ENCODE results near the gene ASPSCR1. TPM values are rescaled to one million over a fixed set of nuclear protein-coding genes. Genes with fewer than 3 reads are reported as not detected.

ASPSCR1 gene
- total RNA-seq, 1 donor from 2014 or later = 30.4 TPM

GRCh38 chr17:82017612-82018151 lies 40.3 kb downstream of the ASPSCR1 start:
- H3K27ac Mint-ChIP-seq (ENCODE audit: unreplicated experiment) = no peak overlapping the region
- H3K9me3 Mint-ChIP-seq (ENCODE audit: low read depth) = no peaks in the 10 kb centered on the region
- TF ChIP-seq, protein P1, sequence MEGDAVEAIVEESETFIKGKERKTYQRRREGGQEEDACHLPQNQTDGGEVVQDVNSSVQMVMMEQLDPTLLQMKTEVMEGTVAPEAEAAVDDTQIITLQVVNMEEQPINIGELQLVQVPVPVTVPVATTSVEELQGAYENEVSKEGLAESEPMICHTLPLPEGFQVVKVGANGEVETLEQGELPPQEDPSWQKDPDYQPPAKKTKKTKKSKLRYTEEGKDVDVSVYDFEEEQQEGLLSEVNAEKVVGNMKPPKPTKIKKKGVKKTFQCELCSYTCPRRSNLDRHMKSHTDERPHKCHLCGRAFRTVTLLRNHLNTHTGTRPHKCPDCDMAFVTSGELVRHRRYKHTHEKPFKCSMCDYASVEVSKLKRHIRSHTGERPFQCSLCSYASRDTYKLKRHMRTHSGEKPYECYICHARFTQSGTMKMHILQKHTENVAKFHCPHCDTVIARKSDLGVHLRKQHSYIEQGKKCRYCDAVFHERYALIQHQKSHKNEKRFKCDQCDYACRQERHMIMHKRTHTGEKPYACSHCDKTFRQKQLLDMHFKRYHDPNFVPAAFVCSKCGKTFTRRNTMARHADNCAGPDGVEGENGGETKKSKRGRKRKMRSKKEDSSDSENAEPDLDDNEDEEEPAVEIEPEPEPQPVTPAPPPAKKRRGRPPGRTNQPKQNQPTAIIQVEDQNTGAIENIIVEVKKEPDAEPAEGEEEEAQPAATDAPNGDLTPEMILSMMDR (IDR thresholded peaks at IDR 0.05) = no peak
- no peaks in the 10 kb centered on the region for H3K36me3 Mint-ChIP-seq (ENCODE audit: low read depth)
- peaks cover 10% of the 10 kb centered on the region for H3K4me1 Mint-ChIP-seq (ENCODE audit: low read depth)
- no peak for DNase-seq (ENCODE audit: low spot score)
- H3K27me3 Mint-ChIP-seq (ENCODE audit: low read depth) = no peaks in the 10 kb centered on the region
- H3K4me3 Mint-ChIP-seq (ENCODE audit: unreplicated experiment) = no peak overlapping the region

- no peaks in the 10 kb centered on the region for H3K36me3 Mint-ChIP-seq (ENCODE audit: low read depth)
- no peak for DNase-seq (ENCODE audit: low spot score)
- H3K4me3 Mint-ChIP-seq (ENCODE audit: unreplicated experiment) = no peak overlapping the region
- TF ChIP-seq, protein P1 (IDR thresholded peaks at IDR 0.05) = no peak
- H3K27me3 Mint-ChIP-seq (ENCODE audit: low read depth) = no peaks in the 10 kb centered on the region
- H3K9me3 Mint-ChIP-seq (ENCODE audit: low read depth) = no peaks in the 10 kb centered on the region
- H3K27ac Mint-ChIP-seq (ENCODE audit: unreplicated experiment) = no peak overlapping the region
- H3K4me1 Mint-ChIP-seq (ENCODE audit: low read depth) = peaks cover 10% of the 10 kb centered on the region
These were observed 40.9 kb downstream of the ASPSCR1 start for GRCh38 chr17:82018152-82018988.

DNA sequence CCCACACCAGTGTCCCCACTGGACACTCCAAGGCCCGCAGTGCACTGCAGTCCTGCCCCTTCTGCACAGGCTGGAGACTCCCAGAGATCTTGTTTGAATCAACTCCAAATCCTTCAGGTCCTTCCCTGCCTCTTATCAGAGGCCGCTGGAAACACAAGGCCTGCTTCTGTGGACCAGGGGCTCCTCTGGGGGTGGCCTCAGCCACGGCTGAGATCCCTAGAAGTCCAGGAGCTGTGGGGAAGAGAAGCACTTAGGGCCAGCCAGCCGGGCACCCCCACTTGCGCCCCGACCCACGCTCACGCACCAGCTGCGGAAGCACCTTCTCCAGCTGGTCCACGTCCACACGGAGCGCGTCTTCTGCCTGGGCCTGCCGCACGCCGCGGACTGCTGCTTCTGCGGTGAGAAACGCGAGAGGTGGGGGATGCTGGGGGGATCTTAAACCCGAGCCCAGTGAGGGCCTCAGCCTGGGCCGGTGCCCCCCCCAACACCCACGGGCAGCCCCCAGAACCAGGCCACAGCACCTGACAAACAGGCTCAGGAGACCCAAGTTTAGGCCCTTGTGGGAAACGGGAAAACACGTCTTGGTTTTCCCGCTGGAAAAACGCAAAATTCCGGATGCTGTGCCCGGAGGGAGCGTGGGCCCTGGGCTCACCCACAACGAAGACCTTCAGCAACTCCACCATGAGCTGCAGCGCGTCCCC lies 41.7 kb downstream of the ASPSCR1 start:
- H3K36me3 Mint-ChIP-seq (ENCODE audit: low read depth) = no peaks in the 10 kb centered on the region
- no peaks in the 10 kb centered on the region for H3K27me3 Mint-ChIP-seq (ENCODE audit: low read depth)
- TF ChIP-seq, protein P1 (IDR thresholded peaks at IDR 0.05) = no peak
- H3K4me3 Mint-ChIP-seq (ENCODE audit: unreplicated experiment) = no peak overlapping the region
- H3K27ac Mint-ChIP-seq (ENCODE audit: unreplicated experiment) = no peak overlapping the region
- no peak for DNase-seq (ENCODE audit: low spot score)
- H3K9me3 Mint-ChIP-seq (ENCODE audit: low read depth) = no peaks in the 10 kb centered on the region
- peaks cover 16% of the 10 kb centered on the region for H3K4me1 Mint-ChIP-seq (ENCODE audit: low read depth)

- H3K4me1 Mint-ChIP-seq (ENCODE audit: low read depth) = peaks cover 18% of the 10 kb centered on the region
- no peak overlapping the region for H3K4me3 Mint-ChIP-seq (ENCODE audit: unreplicated experiment)
- no peak overlapping the region for H3K27ac Mint-ChIP-seq (ENCODE audit: unreplicated experiment)
- H3K9me3 Mint-ChIP-seq (ENCODE audit: low read depth) = no peaks in the 10 kb centered on the region
- no peaks in the 10 kb centered on the region for H3K36me3 Mint-ChIP-seq (ENCODE audit: low read depth)
- TF ChIP-seq, protein P1 (IDR thresholded peaks at IDR 0.05) = peak; percentile 79
- DNase-seq (ENCODE audit: low spot score) = no peak
- H3K27me3 Mint-ChIP-seq (ENCODE audit: low read depth) = no peaks in the 10 kb centered on the region
These were observed 42.5 kb downstream of the ASPSCR1 start for GRCh38 chr17:82019690-82020571.

Data from chondrocyte (in vitro differentiated cells).